ENCODE data around the gene TRAPPC5.

The TRAPPC5 gene

GRCh38 chr19:7646426-7646700 is 34.3 kb upstream of the TRAPPC5 start:
- DNase-seq = no peak

GRCh38 chr19:7647156-7647555 is 33.5 kb upstream of the TRAPPC5 start:
- no peak for DNase-seq

GRCh38 chr19:7648265-7649014 is 32.2 kb upstream of the TRAPPC5 start:
- DNase-seq = no peak

- no peak for DNase-seq
These were observed 30.5 kb upstream of the TRAPPC5 start for GRCh38 chr19:7650148-7650547.

GRCh38 chr19:7652061-7652641 is 28.5 kb upstream of the TRAPPC5 start:
- peak; percentile 89 for DNase-seq

- no peak for DNase-seq
These were observed 26.2 kb upstream of the TRAPPC5 start for GRCh38 chr19:7654401-7654800.

GRCh38 chr19:7655581-7655980 is 25.1 kb upstream of the TRAPPC5 start:
- DNase-seq = no peak

- DNase-seq = peak; percentile 46
These were observed 23.4 kb upstream of the TRAPPC5 start for GRCh38 chr19:7657131-7657751.

- no peak for DNase-seq
These were observed 22.4 kb upstream of the TRAPPC5 start for GRCh38 chr19:7658219-7658686.

GRCh38 chr19:7661744-7662538 is 18.7 kb upstream of the TRAPPC5 start:
- DNase-seq = no peak

GRCh38 chr19:7662657-7663056 is 18.0 kb upstream of the TRAPPC5 start:
- DNase-seq = no peak

GRCh38 chr19:7663706-7664105 is 16.9 kb upstream of the TRAPPC5 start:
- no peak for DNase-seq

GRCh38 chr19:7665076-7665475 is 15.6 kb upstream of the TRAPPC5 start:
- no peak for DNase-seq

GRCh38 chr19:7668842-7669241 is 11.8 kb upstream of the TRAPPC5 start, which contains the start of gene RETN:
RETN (plus strand) TSS chr19:7669049; CDS start chr19:7669327, 278 bp downstream.
- DNase-seq = no peak

- no peak for DNase-seq
These were observed 11.0 kb upstream of the TRAPPC5 start for GRCh38 chr19:7669641-7670040.

- DNase-seq = no peak
These were observed 10.4 kb upstream of the TRAPPC5 start for GRCh38 chr19:7670150-7670783.

- no peak for DNase-seq
These were observed 9.8 kb upstream of the TRAPPC5 start for GRCh38 chr19:7670790-7671189.

GRCh38 chr19:7672522-7672921 is 8.1 kb upstream of the TRAPPC5 start:
- DNase-seq = no peak

GRCh38 chr19:7674010-7675005 is 6.3 kb upstream of the TRAPPC5 start:
- DNase-seq = peak; percentile 94

GRCh38 chr19:7676376-7676775 is 4.3 kb upstream of the TRAPPC5 start:
- DNase-seq = peak; percentile 42

- DNase-seq = no peak
These were observed 3.8 kb upstream of the TRAPPC5 start, which contains the start of gene MCEMP1 for GRCh38 chr19:7676854-7677253. MCEMP1 (plus strand) TSS chr19:7677090; CDS start chr19:7677121, 31 bp downstream.
